HL-60 (cell line): Measurements from ENCODE around the gene IGFBP2.

Source experiments
- DNase-seq, 2 experiments: peaks; one replicate each; pipeline ENCODE4 v3.0.0-alpha.2; 2010 to 2020; ENCODE audit warnings: low read depth in 1 of 2, low spot score in 1 of 2
- H3K27ac ChIP-seq: fragments of 250-450 bp; sonication (Bioruptor Pico); replicated peaks from 2 replicates; pipeline ENCODE4 v1.5.1; 2020; ENCODE audit warnings: mild to moderate bottlenecking, moderate library complexity
- H3K27me3 ChIP-seq: fragments of 250-450 bp; sonication (Bioruptor Pico); 2 replicates; pipeline ENCODE4 v1.5.1; 2021; ENCODE audit warnings: mild to moderate bottlenecking, moderate library complexity; ENCODE audit not compliant: insufficient read depth, poor library complexity, severe bottlenecking
- H3K4me3 ChIP-seq: replicated peaks from 2 replicates; pipeline ENCODE4 v1.5.1; 2011; ENCODE audit warnings: mild to moderate bottlenecking, control low read depth, low read length; ENCODE audit not compliant: insufficient read depth
- GABPA ChIP-seq: IDR thresholded peaks from 2 replicates; pipeline ENCODE4 v1.6.1; 2012; ENCODE audit warnings: low read depth
- POLR2AphosphoS5 ChIP-seq: IDR thresholded peaks from 2 replicates; pipeline ENCODE4 v1.6.1; 2012; ENCODE audit warnings: low read depth
- SPI1 ChIP-seq: IDR thresholded peaks from 2 replicates; pipeline ENCODE4 v1.6.1; 2012; ENCODE audit warnings: low read depth, mild to moderate bottlenecking, borderline replicate concordance
- TF ChIP-seq, protein P1 (sequence below): IDR thresholded peaks from one replicate; pipeline ENCODE4 v1.5.1; 2011; ENCODE audit warnings: low read length, control low read depth, inconsistent platforms; ENCODE audit not compliant: insufficient read depth
- TF ChIP-seq, protein P2 (sequence below): IDR thresholded peaks from 2 replicates; pipeline ENCODE4 v1.6.1; 2012; ENCODE audit warnings: low read depth; ENCODE audit not compliant: insufficient replicate concordance

IGFBP2 gene

DNA sequence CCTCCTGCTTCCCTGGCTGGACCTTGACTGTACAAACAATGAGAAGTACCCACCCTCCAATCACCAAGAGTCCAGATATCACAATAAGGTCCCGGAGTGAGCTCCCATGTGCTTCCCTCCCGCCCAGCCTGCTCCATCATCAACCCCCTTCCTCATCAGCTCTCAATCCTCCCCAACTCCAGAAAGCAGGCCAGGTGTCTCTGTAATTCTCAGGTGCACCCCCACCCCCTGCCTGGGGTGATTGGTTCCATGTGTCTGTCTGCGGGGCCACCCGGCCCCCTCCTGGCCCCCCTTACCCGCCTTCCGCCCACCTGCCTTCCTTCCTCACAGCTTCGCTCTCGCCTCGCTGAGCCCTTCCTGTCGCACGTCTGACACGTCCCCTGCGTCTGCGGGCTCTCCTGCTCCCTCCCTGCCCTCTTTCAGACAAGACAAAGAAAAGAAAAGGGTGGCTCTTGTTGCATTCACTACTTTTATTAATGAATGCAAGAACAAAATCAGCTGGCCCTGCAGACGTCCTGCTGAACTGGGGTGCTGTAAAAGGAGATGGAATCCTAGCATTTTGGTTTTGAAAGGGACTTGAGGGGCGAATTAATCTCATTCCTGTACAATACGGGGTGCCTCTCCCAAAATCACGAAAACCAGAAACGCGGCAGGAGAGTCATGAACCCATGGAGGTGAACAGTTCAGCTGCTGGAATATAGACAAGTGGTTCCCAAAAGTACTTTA, 26.5 kb upstream of the IGFBP2 start:
- H3K4me3 ChIP-seq = no peak overlapping the region
- TF ChIP-seq GABPA = no peak
- TF ChIP-seq POLR2AphosphoS5 = no peak
- TF ChIP-seq SPI1 = no peak
- TF ChIP-seq, protein P1, sequence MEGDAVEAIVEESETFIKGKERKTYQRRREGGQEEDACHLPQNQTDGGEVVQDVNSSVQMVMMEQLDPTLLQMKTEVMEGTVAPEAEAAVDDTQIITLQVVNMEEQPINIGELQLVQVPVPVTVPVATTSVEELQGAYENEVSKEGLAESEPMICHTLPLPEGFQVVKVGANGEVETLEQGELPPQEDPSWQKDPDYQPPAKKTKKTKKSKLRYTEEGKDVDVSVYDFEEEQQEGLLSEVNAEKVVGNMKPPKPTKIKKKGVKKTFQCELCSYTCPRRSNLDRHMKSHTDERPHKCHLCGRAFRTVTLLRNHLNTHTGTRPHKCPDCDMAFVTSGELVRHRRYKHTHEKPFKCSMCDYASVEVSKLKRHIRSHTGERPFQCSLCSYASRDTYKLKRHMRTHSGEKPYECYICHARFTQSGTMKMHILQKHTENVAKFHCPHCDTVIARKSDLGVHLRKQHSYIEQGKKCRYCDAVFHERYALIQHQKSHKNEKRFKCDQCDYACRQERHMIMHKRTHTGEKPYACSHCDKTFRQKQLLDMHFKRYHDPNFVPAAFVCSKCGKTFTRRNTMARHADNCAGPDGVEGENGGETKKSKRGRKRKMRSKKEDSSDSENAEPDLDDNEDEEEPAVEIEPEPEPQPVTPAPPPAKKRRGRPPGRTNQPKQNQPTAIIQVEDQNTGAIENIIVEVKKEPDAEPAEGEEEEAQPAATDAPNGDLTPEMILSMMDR = no peak
- TF ChIP-seq, protein P2, sequence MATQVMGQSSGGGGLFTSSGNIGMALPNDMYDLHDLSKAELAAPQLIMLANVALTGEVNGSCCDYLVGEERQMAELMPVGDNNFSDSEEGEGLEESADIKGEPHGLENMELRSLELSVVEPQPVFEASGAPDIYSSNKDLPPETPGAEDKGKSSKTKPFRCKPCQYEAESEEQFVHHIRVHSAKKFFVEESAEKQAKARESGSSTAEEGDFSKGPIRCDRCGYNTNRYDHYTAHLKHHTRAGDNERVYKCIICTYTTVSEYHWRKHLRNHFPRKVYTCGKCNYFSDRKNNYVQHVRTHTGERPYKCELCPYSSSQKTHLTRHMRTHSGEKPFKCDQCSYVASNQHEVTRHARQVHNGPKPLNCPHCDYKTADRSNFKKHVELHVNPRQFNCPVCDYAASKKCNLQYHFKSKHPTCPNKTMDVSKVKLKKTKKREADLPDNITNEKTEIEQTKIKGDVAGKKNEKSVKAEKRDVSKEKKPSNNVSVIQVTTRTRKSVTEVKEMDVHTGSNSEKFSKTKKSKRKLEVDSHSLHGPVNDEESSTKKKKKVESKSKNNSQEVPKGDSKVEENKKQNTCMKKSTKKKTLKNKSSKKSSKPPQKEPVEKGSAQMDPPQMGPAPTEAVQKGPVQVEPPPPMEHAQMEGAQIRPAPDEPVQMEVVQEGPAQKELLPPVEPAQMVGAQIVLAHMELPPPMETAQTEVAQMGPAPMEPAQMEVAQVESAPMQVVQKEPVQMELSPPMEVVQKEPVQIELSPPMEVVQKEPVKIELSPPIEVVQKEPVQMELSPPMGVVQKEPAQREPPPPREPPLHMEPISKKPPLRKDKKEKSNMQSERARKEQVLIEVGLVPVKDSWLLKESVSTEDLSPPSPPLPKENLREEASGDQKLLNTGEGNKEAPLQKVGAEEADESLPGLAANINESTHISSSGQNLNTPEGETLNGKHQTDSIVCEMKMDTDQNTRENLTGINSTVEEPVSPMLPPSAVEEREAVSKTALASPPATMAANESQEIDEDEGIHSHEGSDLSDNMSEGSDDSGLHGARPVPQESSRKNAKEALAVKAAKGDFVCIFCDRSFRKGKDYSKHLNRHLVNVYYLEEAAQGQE = no peak
- H3K27ac ChIP-seq = no peak overlapping the region
- DNase-seq = no peak
- peaks cover 10% of the 10 kb centered on the region for H3K27me3 ChIP-seq

DNA sequence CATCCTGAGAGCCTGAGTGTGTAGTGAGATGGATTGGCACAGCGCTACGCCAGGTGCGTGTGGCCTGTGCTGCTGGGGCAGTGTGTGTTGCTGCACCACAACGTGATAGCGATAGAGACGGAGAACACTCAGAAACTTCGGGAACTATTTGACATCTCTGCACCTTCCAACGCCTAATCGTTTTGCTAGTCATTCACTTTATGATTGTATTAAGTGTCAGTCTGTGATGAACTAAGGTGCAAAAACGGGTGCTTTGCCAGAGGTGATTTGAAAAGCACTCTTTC, 26.0 kb upstream of the IGFBP2 start:
- DNase-seq = no peak
- TF ChIP-seq GABPA (no peak), POLR2AphosphoS5 (no peak), SPI1 (no peak)
- TF ChIP-seq, protein P1 = no peak
- TF ChIP-seq, protein P2 = no peak
- Histone ChIP-seq H3K27ac (no peak overlapping the region), H3K4me3 (no peak overlapping the region), H3K27me3 (peaks cover 10% of the 10 kb centered on the region)

DNA sequence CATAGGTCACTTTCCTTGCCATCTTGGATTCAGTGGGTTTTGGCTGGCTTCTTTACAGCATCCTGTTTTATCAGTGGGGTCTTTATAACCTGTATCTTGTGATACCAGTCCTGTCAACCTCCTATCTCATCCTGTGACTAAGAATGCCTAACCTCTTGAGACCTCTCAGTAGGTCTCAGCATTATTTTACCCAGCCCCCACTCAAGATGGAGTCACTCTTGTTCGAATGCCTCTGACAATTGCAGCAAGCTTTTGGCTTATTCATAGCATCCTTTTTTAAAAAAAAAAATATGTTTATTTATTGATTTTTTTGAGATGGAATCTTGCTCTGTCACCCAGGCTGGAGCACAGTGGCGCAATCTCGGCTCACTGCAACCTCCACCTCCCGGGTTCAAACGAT, 24.7 kb upstream of the IGFBP2 start:
- TF ChIP-seq, protein P2 = no peak
- TF ChIP-seq SPI1 (no peak), GABPA (no peak), POLR2AphosphoS5 (no peak)
- TF ChIP-seq, protein P1 = no peak
- DNase-seq = no peak
- Histone ChIP-seq H3K4me3 (no peak overlapping the region), H3K27ac (no peak overlapping the region), H3K27me3 (peaks cover 12% of the 10 kb centered on the region)
